GM23338 (cell line): ENCODE data around the gene NAA15. TPM values are rescaled to one million over a fixed set of nuclear protein-coding genes. Genes with fewer than 3 reads are reported as not detected.
"Not testable (repeated sequence)": the region's sequence is repeated elsewhere in the genome, so short reads cannot be mapped to it uniquely, and the experiment has no call there.

ENCODE experiments used
- ATAC-seq: fragments of 200-7000 bp; cut with Tn5 transposase; 3 replicates; pipeline ENCODE4 v1.9.1; 2020
- DNase-seq: peaks from one replicate; pipeline ENCODE4 v3.0.0-alpha.2; 2015; ENCODE audit warnings: low spot score
- H2AFZ ChIP-seq: fragments of 200-600 bp; sonication (generic); 2 replicates; pipeline ENCODE4 v1.8.0; 2016; ENCODE audit warnings: antibody characterized with exemption, mild to moderate bottlenecking, moderate library complexity
- H3F3A ChIP-seq: fragments of 200-600 bp; sonication (generic); replicated peaks from 2 replicates; pipeline ENCODE4 v1.8.0; 2017; ENCODE audit warnings: antibody characterized with exemption, mixed run types, low read depth
- H3K27ac ChIP-seq: fragments of 200-600 bp; sonication (generic); 2 replicates; pipeline ENCODE4 v1.6.1; 2016; ENCODE audit warnings: low read depth
- H3K27me3 ChIP-seq: fragments of 200-600 bp; sonication (generic); 2 replicates; pipeline ENCODE4 v1.8.0; 2016; ENCODE audit warnings: mild to moderate bottlenecking, mixed run types, moderate library complexity; ENCODE audit not compliant: insufficient read depth
- H3K36me3 ChIP-seq: fragments of 200-600 bp; sonication (generic); 2 replicates; pipeline ENCODE4 v1.8.0; 2016; ENCODE audit warnings: mild to moderate bottlenecking; ENCODE audit not compliant: insufficient read depth
- H3K4me1 ChIP-seq: fragments of 200-600 bp; sonication (generic); 2 replicates; pipeline ENCODE4 v1.8.0; 2016; ENCODE audit warnings: mild to moderate bottlenecking, moderate library complexity; ENCODE audit not compliant: insufficient read depth
- H3K4me2 ChIP-seq: fragments of 200-600 bp; sonication (generic); 2 replicates; pipeline ENCODE4 v1.7.1; 2017; ENCODE audit warnings: mixed run types
- H3K4me3 ChIP-seq: fragments of 200-600 bp; sonication (generic); 2 replicates; pipeline ENCODE4 v1.6.1; 2016; ENCODE audit warnings: mixed run types
- H3K79me2 ChIP-seq: fragments of 200-600 bp; sonication (generic); replicated peaks from 2 replicates; pipeline ENCODE4 v1.8.0; 2017; ENCODE audit warnings: mild to moderate bottlenecking; ENCODE audit not compliant: insufficient read depth
- H3K9me2 ChIP-seq: fragments of 200-600 bp; sonication (generic); 2 replicates; pipeline ENCODE4 v1.8.0; 2017; ENCODE audit not compliant: insufficient read depth
- H4K20me1 ChIP-seq: fragments of 200-600 bp; sonication (generic); replicated peaks from 2 replicates; pipeline ENCODE4 v1.8.0; 2017; ENCODE audit warnings: mild to moderate bottlenecking; ENCODE audit not compliant: insufficient read depth
- H3K27ac Mint-ChIP-seq: 2 replicates; pipeline ENCODE4 v1.8.0; 2020; ENCODE audit warnings: inconsistent platforms, mild to moderate bottlenecking, moderate library complexity, mixed read lengths
- H3K27me3 Mint-ChIP-seq: 3 replicates; pipeline ENCODE4 v1.8.0; 2022; ENCODE audit warnings: low read depth, mild to moderate bottlenecking, moderate library complexity, mixed read lengths, inconsistent platforms; ENCODE audit not compliant: insufficient read depth, poor library complexity
- H3K36me3 Mint-ChIP-seq: 3 replicates; pipeline ENCODE4 v1.8.0; 2021; ENCODE audit warnings: low read depth, mild to moderate bottlenecking, inconsistent platforms, moderate library complexity, mixed read lengths
- H3K4me1 Mint-ChIP-seq: 3 replicates; pipeline ENCODE4 v1.8.0; 2020; ENCODE audit warnings: mild to moderate bottlenecking, inconsistent platforms, mixed read lengths
- H3K4me3 Mint-ChIP-seq: 3 replicates; pipeline ENCODE4 v1.8.0; 2021; ENCODE audit warnings: moderate library complexity, mild to moderate bottlenecking, inconsistent platforms, mixed read lengths
- H3K9me3 Mint-ChIP-seq: 3 replicates; pipeline ENCODE4 v1.8.0; 2020; ENCODE audit warnings: moderate library complexity, mild to moderate bottlenecking, inconsistent platforms, mixed read lengths
- CTCF ChIP-seq, 2 experiments: fragments of 200-600 bp in 1 of 2; sonication (generic) in 1 of 2; conservative IDR thresholded peaks; 2 replicates each; pipeline versions ENCODE4 v1.5.1 to v1.6.1; 2016 to 2017; ENCODE audit warnings: antibody characterized with exemption in 2 of 2, low read depth in 2 of 2, mild to moderate bottlenecking in 2 of 2, moderate library complexity in 1 of 2
- ETS1 ChIP-seq: IDR thresholded peaks from 2 replicates; pipeline ENCODE4 v1.6.1; 2016; ENCODE audit warnings: antibody characterized with exemption
- EZH2 ChIP-seq: fragments of 200-600 bp; sonication (generic); IDR thresholded peaks from one replicate; pipeline ENCODE4 v1.8.0; 2017; ENCODE audit warnings: antibody characterized with exemption, mild to moderate bottlenecking, low read depth; ENCODE audit not compliant: unreplicated experiment
- EZH2phosphoT487 ChIP-seq: fragments of 200-600 bp; sonication (generic); IDR thresholded peaks from one replicate; pipeline ENCODE4 v1.8.1; 2018; ENCODE audit warnings: antibody characterized with exemption; ENCODE audit not compliant: unreplicated experiment
- JUNB ChIP-seq: IDR thresholded peaks from one replicate; pipeline ENCODE4 v1.6.1; 2016; ENCODE audit warnings: antibody characterized with exemption; ENCODE audit not compliant: unreplicated experiment
- STAT1 ChIP-seq: IDR thresholded peaks from one replicate; pipeline ENCODE4 v1.6.1; 2016; ENCODE audit warnings: antibody characterized with exemption; ENCODE audit not compliant: unreplicated experiment
- ZNF114 ChIP-seq: fragments of 250-450 bp; sonication (Bioruptor Pico); IDR thresholded peaks from 2 replicates; pipeline ENCODE4 v1.5.0; 2020; ENCODE audit warnings: mild to moderate bottlenecking, moderate library complexity
- ZNF331 ChIP-seq: fragments of 250-450 bp; sonication (Bioruptor Pico); IDR thresholded peaks from 2 replicates; pipeline ENCODE4 v1.5.0; 2020; ENCODE audit warnings: low read depth, mild to moderate bottlenecking, moderate library complexity
- polyA plus RNA-seq: library from polyadenylated mRNA; unstranded; fragments of >200 nt; fragmentation: Nextera tagmentation; extraction: Ambion mirVana; gene quantifications from 2 replicates; pipeline ENCODE4 v1.2.1, GENCODE V29; 2016
- total RNA-seq: library from RNA; depleted of rRNA; stranded (reverse); fragments of >200 nt; shearing (Covaris generic); gene quantifications from 2 replicates; pipeline ENCODE4 v1.2.3, GENCODE V29; 2014
- TF ChIP-seq, protein P1 (sequence below): IDR thresholded peaks from one replicate; pipeline ENCODE4 v1.6.1; 2018; ENCODE audit warnings: antibody characterized with exemption; ENCODE audit not compliant: unreplicated experiment

Gene NAA15
- total and polyA plus RNA-seq, 2 experiments from 2014 or later: 80.1 to 101 TPM

DNA sequence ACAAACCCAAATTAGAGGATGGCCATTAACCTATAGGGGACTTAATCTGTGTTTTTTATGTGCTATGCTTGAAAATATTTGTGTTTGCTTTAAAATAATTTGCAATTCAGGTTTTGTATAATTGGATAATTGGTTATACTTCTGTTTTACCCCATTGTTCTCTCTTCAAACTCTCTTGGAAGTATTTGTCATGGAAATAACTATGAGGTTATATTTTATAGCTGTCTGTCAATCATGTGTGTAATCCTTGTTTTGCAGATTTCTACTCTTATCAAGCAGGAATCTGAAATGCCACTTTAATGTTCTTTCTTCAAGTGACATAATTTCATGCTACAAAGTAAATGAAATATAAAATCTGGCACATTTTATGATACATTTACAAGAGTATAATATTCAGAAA lies 16.3 kb downstream of the NAA15 start (continued):
- no peak for TF ChIP-seq CTCF (conservative IDR thresholded peaks at IDR 0.05; ENCODE audit: low read depth in 2 of 2)
- TF ChIP-seq ZNF331 (CRISPR knock-in tag): no peak
- TF ChIP-seq EZH2phosphoT487: no peak
- TF ChIP-seq ZNF114 (CRISPR knock-in tag): no peak

GRCh38 chr4:139319571-139319970 lies 18.3 kb downstream of the NAA15 start:
- Histone ChIP-seq H3K27ac (no peak overlapping the region), H3K79me2 (peaks cover 100% of the 10 kb centered on the region), H3K9me2 (no peaks in the 10 kb centered on the region), H3K27me3 (no peaks in the 10 kb centered on the region), H2AFZ (no peak overlapping the region), H3K4me2 (no peak overlapping the region), H3K4me3 (no peak overlapping the region), H3K36me3 (no peaks in the 10 kb centered on the region), H4K20me1 (peaks cover 64% of the 10 kb centered on the region), H3F3A (no peaks in the 10 kb centered on the region), H3K4me1 (peaks cover 37% of the 10 kb centered on the region)
- Mint-ChIP-seq H3K27me3 (peaks cover 3% of the 10 kb centered on the region), H3K4me3 (no peak overlapping the region), H3K4me1 (peaks cover 47% of the 10 kb centered on the region), H3K9me3 (peaks cover 16% of the 10 kb centered on the region), H3K36me3 (peaks cover 31% of the 10 kb centered on the region), H3K27ac (no peak overlapping the region)
- TF ChIP-seq, protein P1, sequence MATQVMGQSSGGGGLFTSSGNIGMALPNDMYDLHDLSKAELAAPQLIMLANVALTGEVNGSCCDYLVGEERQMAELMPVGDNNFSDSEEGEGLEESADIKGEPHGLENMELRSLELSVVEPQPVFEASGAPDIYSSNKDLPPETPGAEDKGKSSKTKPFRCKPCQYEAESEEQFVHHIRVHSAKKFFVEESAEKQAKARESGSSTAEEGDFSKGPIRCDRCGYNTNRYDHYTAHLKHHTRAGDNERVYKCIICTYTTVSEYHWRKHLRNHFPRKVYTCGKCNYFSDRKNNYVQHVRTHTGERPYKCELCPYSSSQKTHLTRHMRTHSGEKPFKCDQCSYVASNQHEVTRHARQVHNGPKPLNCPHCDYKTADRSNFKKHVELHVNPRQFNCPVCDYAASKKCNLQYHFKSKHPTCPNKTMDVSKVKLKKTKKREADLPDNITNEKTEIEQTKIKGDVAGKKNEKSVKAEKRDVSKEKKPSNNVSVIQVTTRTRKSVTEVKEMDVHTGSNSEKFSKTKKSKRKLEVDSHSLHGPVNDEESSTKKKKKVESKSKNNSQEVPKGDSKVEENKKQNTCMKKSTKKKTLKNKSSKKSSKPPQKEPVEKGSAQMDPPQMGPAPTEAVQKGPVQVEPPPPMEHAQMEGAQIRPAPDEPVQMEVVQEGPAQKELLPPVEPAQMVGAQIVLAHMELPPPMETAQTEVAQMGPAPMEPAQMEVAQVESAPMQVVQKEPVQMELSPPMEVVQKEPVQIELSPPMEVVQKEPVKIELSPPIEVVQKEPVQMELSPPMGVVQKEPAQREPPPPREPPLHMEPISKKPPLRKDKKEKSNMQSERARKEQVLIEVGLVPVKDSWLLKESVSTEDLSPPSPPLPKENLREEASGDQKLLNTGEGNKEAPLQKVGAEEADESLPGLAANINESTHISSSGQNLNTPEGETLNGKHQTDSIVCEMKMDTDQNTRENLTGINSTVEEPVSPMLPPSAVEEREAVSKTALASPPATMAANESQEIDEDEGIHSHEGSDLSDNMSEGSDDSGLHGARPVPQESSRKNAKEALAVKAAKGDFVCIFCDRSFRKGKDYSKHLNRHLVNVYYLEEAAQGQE: no peak
- no peak for TF ChIP-seq ZNF114 (CRISPR knock-in tag)
- no peak for TF ChIP-seq ETS1
- no peak for TF ChIP-seq STAT1
- no peak for TF ChIP-seq EZH2
- no peak for TF ChIP-seq EZH2phosphoT487
- TF ChIP-seq JUNB: no peak
- no peak for TF ChIP-seq ZNF331 (CRISPR knock-in tag)
- ATAC-seq (no peak), DNase-seq (no peak)

GRCh38 chr4:139322070-139322469 lies 20.8 kb downstream of the NAA15 start:
- not testable (repeated sequence) for DNase-seq, H3K27me3 ChIP-seq, H3K4me2 ChIP-seq, H3K4me3 ChIP-seq, H3K4me3 Mint-ChIP-seq, H3K9me2 ChIP-seq, H3F3A ChIP-seq, H3K27me3 Mint-ChIP-seq, H2AFZ ChIP-seq, ATAC-seq, H3K36me3 ChIP-seq, H3K27ac Mint-ChIP-seq, H3K27ac ChIP-seq
- peaks cover 59% of the 10 kb centered on the region for H4K20me1 ChIP-seq
- H3K4me1 Mint-ChIP-seq: peaks cover 32% of the 10 kb centered on the region
- H3K36me3 Mint-ChIP-seq: peaks cover 33% of the 10 kb centered on the region
- H3K79me2 ChIP-seq: peaks cover 100% of the 10 kb centered on the region
- peaks cover 18% of the 10 kb centered on the region for H3K4me1 ChIP-seq
- peaks cover 16% of the 10 kb centered on the region for H3K9me3 Mint-ChIP-seq

DNA sequence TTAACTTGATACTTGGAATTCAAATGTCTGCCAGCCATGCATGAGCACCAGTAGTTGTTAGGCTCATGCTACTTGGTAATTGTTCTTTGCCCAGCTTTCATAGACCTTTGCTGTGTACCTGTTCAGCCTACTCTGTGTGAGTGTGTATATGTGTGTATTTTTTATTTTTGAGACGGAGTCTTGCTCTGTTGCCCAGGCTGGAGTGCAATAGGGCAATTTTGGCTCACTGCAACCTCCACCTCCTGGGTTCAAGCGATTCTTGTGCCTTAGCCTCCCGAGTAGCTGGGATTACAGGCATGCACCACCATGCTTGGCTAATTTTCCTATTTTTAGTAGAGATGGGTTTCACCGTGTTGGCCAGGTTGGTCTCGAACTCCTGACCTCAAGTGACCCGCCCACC lies 21.2 kb downstream of the NAA15 start:
- not testable (repeated sequence) for DNase-seq, H3K27ac ChIP-seq, ATAC-seq, H3K4me3 Mint-ChIP-seq, H3K4me2 ChIP-seq, H2AFZ ChIP-seq, H3K27ac Mint-ChIP-seq, H3K9me2 ChIP-seq, H3K27me3 ChIP-seq, H3K4me3 ChIP-seq, H3K36me3 ChIP-seq, H3F3A ChIP-seq, H3K27me3 Mint-ChIP-seq
- H3K4me1 Mint-ChIP-seq: peaks cover 28% of the 10 kb centered on the region
- peaks cover 16% of the 10 kb centered on the region for H3K9me3 Mint-ChIP-seq
- H3K4me1 ChIP-seq: peaks cover 18% of the 10 kb centered on the region
- peaks cover 100% of the 10 kb centered on the region for H3K79me2 ChIP-seq
- peaks cover 37% of the 10 kb centered on the region for H3K36me3 Mint-ChIP-seq
- peaks cover 55% of the 10 kb centered on the region for H4K20me1 ChIP-seq
